Suppressor macrophage treated with lipopolysaccharide for 4 hours (primary cell): ENCODE results near the gene BID.

Source experiments
- DNase-seq: peaks from one replicate; pipeline ENCODE4 v3.0.0-alpha.2; 2020

BID gene

GRCh38 chr22:17782621-17783020, 8.4 kb upstream of the BID start:
- DNase-seq: no peak

GRCh38 chr22:17782158-17782557, 7.9 kb upstream of the BID start:
- DNase-seq: no peak

GRCh38 chr22:17781319-17782031, 7.2 kb upstream of the BID start:
- peak; percentile 98 for DNase-seq

GRCh38 chr22:17780741-17781318, 6.6 kb upstream of the BID start:
- DNase-seq: no peak

GRCh38 chr22:17780116-17780740, 6.0 kb upstream of the BID start:
- DNase-seq: no peak

GRCh38 chr22:17779286-17780115, 5.2 kb upstream of the BID start:
- no peak for DNase-seq

- no peak for DNase-seq
Measured at GRCh38 chr22:17778412-17778976, 4.2 kb upstream of the BID start.

- DNase-seq: no peak
Measured at GRCh38 chr22:17777717-17778044, 3.4 kb upstream of the BID start.

GRCh38 chr22:17777005-17777716, 2.9 kb upstream of the BID start:
- DNase-seq: peak; percentile 90

- no peak for DNase-seq
Measured at GRCh38 chr22:17775781-17776465, 1.7 kb upstream of the BID start.

- peak; percentile 58 for DNase-seq
Measured at GRCh38 chr22:17774926-17775685, 837 bp upstream of the BID start.

- peak; percentile 52 for DNase-seq
Measured at GRCh38 chr22:17773606-17774205, 563 bp downstream of the BID start.

GRCh38 chr22:17772958-17773605, 1.2 kb downstream of the BID start:
- DNase-seq: peak; percentile 74

GRCh38 chr22:17772249-17772957, 1.9 kb downstream of the BID start:
- no peak for DNase-seq

- no peak for DNase-seq
Measured at GRCh38 chr22:17770180-17771077, 3.8 kb downstream of the BID start.

GRCh38 chr22:17769716-17770082, 4.6 kb downstream of the BID start:
- DNase-seq: no peak

- DNase-seq: peak; percentile 60
Measured at GRCh38 chr22:17769013-17769715, 5.1 kb downstream of the BID start.
